Panc1 (cell line): ENCODE data around the gene IGFBP5. TPM values are rescaled to one million over a fixed set of nuclear protein-coding genes. Genes with fewer than 3 reads are reported as not detected.

Source experiments
- ATAC-seq: fragments of 200-7000 bp; cut with Tn5 transposase; 2 replicates; pipeline ENCODE4 v1.9.1; 2020; ENCODE audit warnings: mild to moderate bottlenecking, moderate library complexity
- BruUV-seq: library from RNA; stranded (reverse); fragments of 400-500 nt; replicated peaks from 2 replicates; lab custom pipeline; 2021; lab: Mats Ljungman, UMichigan
- CTCF ChIA-PET: fragments of 300-600 bp; sonication (Branson Sonifier 250); formaldehyde crosslinking; loops from one replicate; lab custom pipeline; 2022; ENCODE audit warnings: antibody characterized with exemption; lab: Charles Lee
- POLR2A ChIA-PET: fragments of 300-600 bp; sonication (Branson Sonifier 250); formaldehyde crosslinking; loops from one replicate; lab custom pipeline; 2022; ENCODE audit warnings: antibody characterized with exemption; lab: Charles Lee
- DNase-seq: peaks from one replicate; pipeline ENCODE4 v3.0.0-alpha.2; 2010; ENCODE audit warnings: low read depth, low spot score
- H3K27ac ChIP-seq: 2 replicates; pipeline ENCODE4 v1.5.1; 2011; ENCODE audit warnings: mild to moderate bottlenecking, low read length, inconsistent platforms
- H3K27me3 ChIP-seq: fragments of 200-500 bp; sonication (Bioruptor generic); 2 replicates; pipeline ENCODE4 v1.6.0; 2014; ENCODE audit warnings: low read length, inconsistent platforms; ENCODE audit not compliant: control insufficient read depth, insufficient read depth
- H3K36me3 ChIP-seq: fragments of 200-500 bp; sonication (Bioruptor generic); 2 replicates; pipeline ENCODE4 v1.5.1; 2014; ENCODE audit warnings: inconsistent platforms, mild to moderate bottlenecking, low read length, moderate library complexity; ENCODE audit not compliant: control insufficient read depth, insufficient read depth
- H3K4me1 ChIP-seq: 2 replicates; pipeline ENCODE4 v1.5.1; 2011; ENCODE audit warnings: inconsistent platforms, mild to moderate bottlenecking, low read length, moderate library complexity; ENCODE audit not compliant: control insufficient read depth, insufficient read depth
- H3K4me3 ChIP-seq, 2 experiments: 2 replicates each; pipeline ENCODE4 v1.5.1; 2011 to 2012; ENCODE audit warnings: low read depth in 2 of 2, low read length in 2 of 2, mild to moderate bottlenecking in 2 of 2, inconsistent platforms in 1 of 2, moderate library complexity in 1 of 2
- H3K9me3 ChIP-seq: fragments of 200-500 bp; sonication (Bioruptor generic); 2 replicates; pipeline ENCODE4 v1.5.1; 2014; ENCODE audit warnings: low read depth, mild to moderate bottlenecking, inconsistent platforms, low read length, moderate library complexity; ENCODE audit not compliant: control insufficient read depth, insufficient read depth
- POLR2AphosphoS5 ChIP-seq: IDR thresholded peaks from 2 replicates; pipeline ENCODE4 v1.6.1; 2012; ENCODE audit warnings: mild to moderate bottlenecking, low read depth, low read length, moderate library complexity
- SIN3A ChIP-seq: IDR thresholded peaks from 2 replicates; pipeline ENCODE4 v1.6.1; 2012; ENCODE audit warnings: low read depth, mild to moderate bottlenecking, low read length, moderate library complexity, borderline replicate concordance; ENCODE audit not compliant: insufficient read depth
- TCF7L2 ChIP-seq: IDR thresholded peaks from 2 replicates; pipeline ENCODE4 v1.6.1; 2011; ENCODE audit warnings: mild to moderate bottlenecking, low read depth, low read length, inconsistent platforms
- in situ Hi-C: cut with HindIII; loops from 2 replicates; pipeline ENCODE4 v1.10.0; 2016; ENCODE audit warnings: low sequenced_read_pairs, low pct_unique_long_range_greater_than_20kb
- intact Hi-C: fragments of 100-400 bp; cut with micrococcal nuclease; formaldehyde crosslinking; loops from one replicate; pipeline ENCODE4 v1.10.0; 2022; ENCODE audit not compliant: unreplicated experiment
- total RNA-seq: library from RNA; stranded (reverse); gene quantifications from one replicate; pipeline ENCODE4 v1.2.1, GENCODE V29; 2021; ENCODE audit not compliant: unreplicated experiment
- TF ChIP-seq, protein P1 (sequence below), 2 experiments: IDR thresholded peaks; 2 replicates each; pipeline ENCODE4 v1.6.1; 2011 to 2012; ENCODE audit warnings: low read depth in 2 of 2, control low read depth in 1 of 2, low read length in 1 of 2, mild to moderate bottlenecking in 1 of 2, moderate library complexity in 1 of 2; ENCODE audit not compliant: insufficient read depth in 1 of 2
- TF ChIP-seq, protein P2 (sequence below): fragments of 450-650 bp; IDR thresholded peaks from 2 replicates; pipeline ENCODE4 v1.5.1; 2017; ENCODE audit warnings: mild to moderate bottlenecking

Gene IGFBP5
- total RNA-seq, 1 experiment from 2014 or later, result 1.9 TPM

DNA sequence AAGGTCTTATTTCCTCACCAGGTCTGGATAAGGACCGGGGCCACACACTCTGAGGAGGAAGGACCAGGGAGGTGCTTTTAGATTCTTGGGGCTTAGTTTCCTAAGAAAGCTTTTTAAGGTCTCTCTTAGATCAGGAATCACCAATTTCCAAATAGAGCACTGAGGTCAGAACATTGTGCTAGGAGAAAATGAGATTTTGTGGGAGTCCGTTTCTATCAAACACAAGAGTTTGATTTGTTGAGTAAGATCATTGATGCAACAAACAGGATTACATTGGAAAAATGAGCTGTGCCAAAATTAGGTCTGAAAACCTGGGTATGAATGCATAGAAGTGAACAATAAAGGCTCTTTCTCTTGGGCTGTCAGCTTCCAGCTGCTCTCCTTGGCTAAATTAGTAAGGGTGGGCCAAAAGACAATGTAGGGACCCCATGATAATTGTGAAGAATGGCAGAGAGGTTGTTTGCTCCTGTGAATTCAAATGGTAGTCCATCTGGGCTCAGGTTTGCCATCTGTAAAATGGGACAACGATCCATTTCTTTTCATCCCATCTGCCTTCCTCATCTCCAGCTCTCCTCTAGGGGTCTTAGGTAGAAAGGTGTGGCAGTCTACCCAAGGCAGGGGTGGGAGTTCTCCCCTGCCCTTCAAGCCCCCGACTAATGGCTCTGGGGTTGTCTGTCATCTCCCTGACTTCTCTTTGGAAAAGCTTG lies 42.1 kb downstream of the IGFBP5 start:
- TF ChIP-seq SIN3A (no peak), TCF7L2 (no peak), POLR2AphosphoS5 (no peak)
- TF ChIP-seq, protein P1, sequence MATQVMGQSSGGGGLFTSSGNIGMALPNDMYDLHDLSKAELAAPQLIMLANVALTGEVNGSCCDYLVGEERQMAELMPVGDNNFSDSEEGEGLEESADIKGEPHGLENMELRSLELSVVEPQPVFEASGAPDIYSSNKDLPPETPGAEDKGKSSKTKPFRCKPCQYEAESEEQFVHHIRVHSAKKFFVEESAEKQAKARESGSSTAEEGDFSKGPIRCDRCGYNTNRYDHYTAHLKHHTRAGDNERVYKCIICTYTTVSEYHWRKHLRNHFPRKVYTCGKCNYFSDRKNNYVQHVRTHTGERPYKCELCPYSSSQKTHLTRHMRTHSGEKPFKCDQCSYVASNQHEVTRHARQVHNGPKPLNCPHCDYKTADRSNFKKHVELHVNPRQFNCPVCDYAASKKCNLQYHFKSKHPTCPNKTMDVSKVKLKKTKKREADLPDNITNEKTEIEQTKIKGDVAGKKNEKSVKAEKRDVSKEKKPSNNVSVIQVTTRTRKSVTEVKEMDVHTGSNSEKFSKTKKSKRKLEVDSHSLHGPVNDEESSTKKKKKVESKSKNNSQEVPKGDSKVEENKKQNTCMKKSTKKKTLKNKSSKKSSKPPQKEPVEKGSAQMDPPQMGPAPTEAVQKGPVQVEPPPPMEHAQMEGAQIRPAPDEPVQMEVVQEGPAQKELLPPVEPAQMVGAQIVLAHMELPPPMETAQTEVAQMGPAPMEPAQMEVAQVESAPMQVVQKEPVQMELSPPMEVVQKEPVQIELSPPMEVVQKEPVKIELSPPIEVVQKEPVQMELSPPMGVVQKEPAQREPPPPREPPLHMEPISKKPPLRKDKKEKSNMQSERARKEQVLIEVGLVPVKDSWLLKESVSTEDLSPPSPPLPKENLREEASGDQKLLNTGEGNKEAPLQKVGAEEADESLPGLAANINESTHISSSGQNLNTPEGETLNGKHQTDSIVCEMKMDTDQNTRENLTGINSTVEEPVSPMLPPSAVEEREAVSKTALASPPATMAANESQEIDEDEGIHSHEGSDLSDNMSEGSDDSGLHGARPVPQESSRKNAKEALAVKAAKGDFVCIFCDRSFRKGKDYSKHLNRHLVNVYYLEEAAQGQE (IDR thresholded peaks at IDR 0.05; ENCODE audit: insufficient read depth in 1 of 2, low read depth in 2 of 2, low read length in 1 of 2), result no peak
- TF ChIP-seq, protein P2, sequence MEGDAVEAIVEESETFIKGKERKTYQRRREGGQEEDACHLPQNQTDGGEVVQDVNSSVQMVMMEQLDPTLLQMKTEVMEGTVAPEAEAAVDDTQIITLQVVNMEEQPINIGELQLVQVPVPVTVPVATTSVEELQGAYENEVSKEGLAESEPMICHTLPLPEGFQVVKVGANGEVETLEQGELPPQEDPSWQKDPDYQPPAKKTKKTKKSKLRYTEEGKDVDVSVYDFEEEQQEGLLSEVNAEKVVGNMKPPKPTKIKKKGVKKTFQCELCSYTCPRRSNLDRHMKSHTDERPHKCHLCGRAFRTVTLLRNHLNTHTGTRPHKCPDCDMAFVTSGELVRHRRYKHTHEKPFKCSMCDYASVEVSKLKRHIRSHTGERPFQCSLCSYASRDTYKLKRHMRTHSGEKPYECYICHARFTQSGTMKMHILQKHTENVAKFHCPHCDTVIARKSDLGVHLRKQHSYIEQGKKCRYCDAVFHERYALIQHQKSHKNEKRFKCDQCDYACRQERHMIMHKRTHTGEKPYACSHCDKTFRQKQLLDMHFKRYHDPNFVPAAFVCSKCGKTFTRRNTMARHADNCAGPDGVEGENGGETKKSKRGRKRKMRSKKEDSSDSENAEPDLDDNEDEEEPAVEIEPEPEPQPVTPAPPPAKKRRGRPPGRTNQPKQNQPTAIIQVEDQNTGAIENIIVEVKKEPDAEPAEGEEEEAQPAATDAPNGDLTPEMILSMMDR, result no peak
- ChIA-PET POLR2A (no interaction called here), CTCF (no interaction called here)
- BruUV-seq, result no TSS peak
- ATAC-seq, result no peak
- no peaks in the 10 kb centered on the region for H3K9me3 ChIP-seq
- in situ Hi-C loops, result no loop called here
- H3K27me3 ChIP-seq, result no peaks in the 10 kb centered on the region
- DNase-seq, result no peak
- no peaks in the 10 kb centered on the region for H3K4me1 ChIP-seq
- H3K27ac ChIP-seq, result no peak overlapping the region
- no peaks in the 10 kb centered on the region for H3K36me3 ChIP-seq
- H3K4me3 ChIP-seq, result no peak overlapping the region
- intact Hi-C loops, result no loop called here

GRCh38 chr2:216652566-216652965 lies 42.8 kb downstream of the IGFBP5 start:
- no peak for ATAC-seq
- no peaks in the 10 kb centered on the region for H3K4me1 ChIP-seq
- ChIA-PET CTCF (interaction anchor here (0.6 kb wide), 1 partner anchor 9 kb away, joined by 3 read pairs; no protein-coding TSS in a partner anchor), POLR2A (no interaction called here)
- DNase-seq, result no peak
- H3K36me3 ChIP-seq, result no peaks in the 10 kb centered on the region
- H3K9me3 ChIP-seq, result no peaks in the 10 kb centered on the region
- H3K4me3 ChIP-seq, result no peak overlapping the region
- no peaks in the 10 kb centered on the region for H3K27me3 ChIP-seq
- BruUV-seq, result no TSS peak
- intact Hi-C loops, result no loop called here
- TF ChIP-seq, protein P2, result no peak
- TF ChIP-seq SIN3A (no peak), POLR2AphosphoS5 (no peak), TCF7L2 (no peak)
- TF ChIP-seq, protein P1 (IDR thresholded peaks at IDR 0.05; ENCODE audit: insufficient read depth in 1 of 2, low read depth in 2 of 2, low read length in 1 of 2), result no peak
- H3K27ac ChIP-seq, result no peak overlapping the region
- in situ Hi-C loops, result no loop called here
